Activated CD4-positive, alpha-beta T cell treated with anti-CD3 and anti-CD28 coated beads for 24 hours (primary cell): Measurements from ENCODE around the gene FGF18.

Experiments
- DNase-seq, 2 donors: peaks; one replicate each; pipeline ENCODE4 v3.0.0-alpha.2; 2020; ENCODE audit warnings: low read depth in 2 of 2

Gene FGF18

DNA sequence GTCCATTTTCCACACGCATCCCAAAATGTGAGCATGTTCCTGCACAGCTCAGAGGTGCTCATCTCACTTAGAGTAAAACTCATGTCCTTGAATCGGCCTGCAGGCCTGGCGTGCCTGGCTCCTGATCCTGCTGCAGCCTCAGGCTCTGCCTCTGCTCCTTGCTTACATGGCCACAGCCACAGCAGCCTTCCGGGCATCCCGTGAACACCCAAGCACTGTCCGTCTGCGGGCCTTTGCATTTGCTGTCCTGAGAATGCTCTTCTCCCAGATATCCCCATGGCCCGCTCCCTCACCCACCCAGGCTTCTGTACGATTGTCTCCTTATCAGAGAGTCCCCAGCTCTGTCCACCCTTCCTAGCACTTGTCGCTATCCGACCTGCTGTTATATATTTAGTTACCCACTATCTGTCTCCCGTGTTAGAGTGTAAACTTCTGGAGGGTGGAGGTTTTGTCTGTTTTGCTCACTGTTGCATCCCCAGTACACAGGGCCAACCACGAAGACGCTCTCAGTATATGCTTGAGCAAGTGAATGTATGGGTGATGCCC is 21.9 kb downstream of the FGF18 start:
- no peak for DNase-seq

DNA sequence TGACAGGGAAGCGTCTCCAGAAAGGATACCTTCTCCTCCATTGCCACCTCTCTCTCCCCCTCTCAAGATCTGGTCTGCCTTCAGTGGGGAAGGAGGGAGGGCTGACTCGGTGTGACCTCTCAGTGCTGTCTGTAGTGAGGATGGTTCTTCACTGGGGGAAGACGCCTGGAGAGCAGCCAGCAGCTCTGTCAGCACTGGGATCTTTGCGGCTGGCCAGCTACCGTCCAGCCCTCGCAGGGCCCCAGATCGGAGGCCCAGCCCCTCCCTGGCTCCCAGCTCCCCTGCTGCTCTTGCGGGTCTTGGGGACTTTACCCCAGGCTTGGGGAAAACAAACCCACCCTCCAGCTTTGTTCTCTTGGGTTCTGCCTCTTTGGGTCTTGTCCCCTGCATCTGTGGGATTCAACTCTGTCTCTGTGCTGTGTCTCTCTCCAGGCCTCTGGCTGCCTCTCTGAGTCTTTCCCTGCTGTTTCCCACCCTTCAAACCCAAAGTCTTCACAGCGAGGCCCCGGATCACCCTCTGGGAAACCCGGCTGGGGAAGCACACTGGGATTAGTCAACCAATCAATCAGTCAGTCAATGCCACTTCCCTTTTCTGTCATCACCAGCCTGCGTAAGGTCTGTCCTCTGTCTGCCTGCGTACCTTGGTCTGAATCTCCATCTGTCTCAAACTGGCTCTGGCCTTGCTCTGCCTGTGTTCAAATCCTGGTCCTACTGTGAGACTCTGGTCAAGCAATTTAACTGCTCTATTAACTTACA is 23.0 kb downstream of the FGF18 start:
- DNase-seq, result no peak

DNA sequence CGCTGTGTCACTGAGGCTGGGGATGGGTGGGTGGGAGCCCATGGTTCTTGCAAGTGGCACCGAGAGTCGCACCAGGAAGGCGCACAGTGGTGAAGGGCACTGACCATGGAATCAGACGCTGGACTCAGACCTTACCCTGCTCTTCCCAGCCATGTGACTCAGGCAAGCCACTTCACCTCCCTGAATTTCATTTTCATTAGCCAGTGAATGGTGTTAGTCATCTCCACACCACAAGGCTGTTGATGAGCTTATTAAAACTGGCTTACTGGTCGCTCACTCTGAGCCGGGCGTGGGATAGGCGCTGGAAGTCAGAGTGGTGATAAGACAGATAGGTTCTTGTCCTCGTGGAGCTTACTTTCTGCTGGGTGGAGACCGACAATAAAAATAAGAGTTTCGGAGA is 25.1 kb downstream of the FGF18 start:
- DNase-seq, result no peak

DNA sequence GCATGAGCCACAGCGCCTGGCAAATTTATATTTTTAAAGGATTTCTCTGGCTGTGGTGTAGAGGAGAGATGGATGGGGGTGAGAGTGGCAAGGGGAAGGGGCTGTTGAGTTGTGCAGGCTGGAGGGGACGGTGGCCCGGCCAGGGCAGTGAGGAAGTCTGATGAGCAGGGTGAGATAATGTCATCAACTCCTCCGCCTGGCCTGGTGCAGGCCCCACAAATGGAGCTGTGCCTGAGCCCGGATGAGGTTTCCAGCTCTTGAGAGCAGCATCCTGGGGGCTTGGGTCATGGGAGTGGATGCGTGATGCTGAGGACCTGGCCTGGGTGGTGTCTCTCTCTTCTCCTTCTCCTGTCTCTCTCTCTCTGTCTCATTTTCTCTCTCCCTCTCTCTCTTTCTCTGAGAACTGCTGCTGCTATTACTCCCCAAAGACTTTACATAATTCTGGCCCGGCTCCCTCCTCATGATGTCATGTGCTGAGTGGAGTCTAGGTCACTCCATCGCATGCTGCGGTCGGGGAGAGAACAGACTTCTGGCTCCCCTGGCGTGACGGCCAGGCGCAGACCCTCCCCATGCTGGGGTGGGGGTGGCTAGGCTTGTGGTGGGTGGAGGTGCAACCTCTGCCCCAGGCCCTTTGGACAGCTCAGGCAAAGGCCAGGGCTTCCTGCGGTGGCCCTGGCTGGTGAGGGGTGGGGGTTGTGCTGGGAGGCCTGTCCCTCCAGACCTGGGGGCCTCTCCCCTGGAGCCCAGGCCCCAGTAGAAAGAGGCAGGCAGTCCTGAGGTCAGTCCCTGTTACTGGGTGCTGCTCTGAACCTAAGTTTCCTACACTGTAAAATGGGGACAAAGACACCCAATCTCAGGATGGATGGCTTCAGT is 26.4 kb downstream of the FGF18 start:
- DNase-seq, result no peak

DNA sequence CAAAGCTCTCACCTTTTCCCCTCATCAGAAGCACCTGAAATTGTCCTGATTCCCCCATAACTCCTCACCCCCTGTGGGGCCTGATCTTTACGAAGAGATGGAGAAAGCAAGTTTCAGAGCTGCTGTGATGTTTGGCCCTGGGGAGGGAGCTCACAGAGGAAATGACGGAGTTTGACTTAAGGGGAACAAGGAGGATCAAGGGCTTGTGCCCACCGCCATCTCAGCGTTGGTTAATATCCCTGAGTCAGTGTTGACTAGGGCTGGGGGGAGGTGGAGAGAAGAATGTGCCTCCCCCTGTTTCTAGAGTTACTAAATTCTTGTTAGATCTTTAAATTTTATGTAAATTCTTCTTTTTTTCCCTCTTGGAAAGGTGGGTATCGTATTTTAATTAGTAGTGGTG is 27.8 kb downstream of the FGF18 start:
- DNase-seq, result no peak

DNA sequence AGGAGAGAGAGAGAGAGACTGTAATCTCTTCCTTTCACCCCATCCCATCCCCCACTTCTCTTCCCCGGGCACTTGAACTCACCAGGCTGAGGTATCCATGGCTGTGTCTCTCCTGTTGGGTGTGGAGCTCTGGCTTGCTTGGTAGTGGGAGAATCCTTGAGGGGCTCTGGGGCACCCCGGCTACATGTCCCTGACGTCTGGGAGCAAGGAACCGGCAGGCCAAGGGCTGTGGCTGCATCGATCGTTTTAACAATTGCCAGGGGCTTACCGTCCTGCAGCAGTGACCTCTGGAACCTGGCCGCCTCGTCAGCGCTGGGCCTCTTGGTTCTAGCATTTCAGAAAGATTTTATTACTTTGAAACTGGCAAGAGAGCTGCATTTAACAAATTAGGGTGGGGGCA is 30.0 kb downstream of the FGF18 start:
- DNase-seq, result no peak

DNA sequence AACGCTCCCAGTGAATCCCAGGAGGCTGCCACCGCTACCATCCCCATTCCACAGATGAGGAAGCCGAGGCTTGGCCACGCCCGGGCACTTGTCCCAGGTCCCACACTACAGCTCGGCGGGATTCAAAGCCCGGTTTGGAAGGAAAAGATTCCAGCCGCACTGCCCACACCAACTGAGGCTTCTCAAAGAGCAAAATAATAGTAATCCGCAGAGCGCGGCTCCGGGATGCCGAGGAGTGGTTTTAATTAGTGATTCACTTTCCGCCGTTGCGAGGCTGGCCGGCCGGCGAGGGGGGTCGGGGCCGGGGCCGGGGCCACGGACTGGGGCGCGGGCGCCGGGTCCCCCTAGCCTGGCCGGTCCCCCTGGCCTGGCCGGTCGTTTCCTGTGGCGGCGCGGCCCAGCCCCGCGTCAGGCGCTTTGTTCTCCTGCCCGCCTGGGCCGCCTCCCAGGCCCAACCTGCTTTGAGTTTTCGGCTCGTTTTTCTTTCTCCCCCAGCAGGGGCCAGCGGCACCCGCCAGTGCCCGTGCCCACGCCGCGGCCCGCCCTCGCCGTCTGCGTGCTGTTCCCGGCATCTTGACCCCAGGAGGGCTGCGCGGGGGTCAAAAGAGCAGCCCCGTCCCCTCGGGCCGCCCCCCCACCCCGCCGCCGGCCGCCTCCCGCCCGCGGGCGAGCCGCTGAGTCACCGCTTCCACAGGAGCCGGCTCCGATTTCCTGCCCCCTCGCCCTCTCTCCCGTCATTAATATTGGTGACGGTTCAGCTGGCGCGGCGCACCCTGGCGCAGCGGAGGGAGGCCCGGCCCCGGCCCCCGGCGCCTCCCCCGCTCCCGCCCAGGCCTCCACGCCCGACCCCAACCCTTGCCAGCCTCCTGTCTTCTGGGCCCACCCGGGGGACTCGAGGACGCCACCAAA is 31.2 kb downstream of the FGF18 start:
- peak; percentile 9 to 22 for DNase-seq

DNA sequence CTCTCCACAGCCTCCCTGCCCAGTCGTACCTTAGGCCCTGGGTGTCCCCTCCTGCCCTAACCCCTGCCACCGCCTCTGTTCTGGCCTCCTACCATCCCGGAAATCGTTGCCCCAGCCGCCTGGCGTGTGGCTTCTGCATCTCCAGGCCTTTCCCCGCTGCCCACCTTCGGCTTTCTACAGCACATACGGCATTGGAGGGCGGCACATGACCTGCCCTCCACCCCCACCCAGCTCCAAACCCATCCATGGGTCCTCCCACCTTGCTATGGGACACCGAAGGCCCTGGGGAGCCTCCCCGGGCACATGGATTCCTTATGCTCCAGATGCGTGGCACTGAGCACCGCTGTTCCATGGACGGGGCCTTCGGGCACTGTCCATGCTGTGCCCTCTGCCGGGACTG is 32.0 kb downstream of the FGF18 start:
- no peak for DNase-seq

DNA sequence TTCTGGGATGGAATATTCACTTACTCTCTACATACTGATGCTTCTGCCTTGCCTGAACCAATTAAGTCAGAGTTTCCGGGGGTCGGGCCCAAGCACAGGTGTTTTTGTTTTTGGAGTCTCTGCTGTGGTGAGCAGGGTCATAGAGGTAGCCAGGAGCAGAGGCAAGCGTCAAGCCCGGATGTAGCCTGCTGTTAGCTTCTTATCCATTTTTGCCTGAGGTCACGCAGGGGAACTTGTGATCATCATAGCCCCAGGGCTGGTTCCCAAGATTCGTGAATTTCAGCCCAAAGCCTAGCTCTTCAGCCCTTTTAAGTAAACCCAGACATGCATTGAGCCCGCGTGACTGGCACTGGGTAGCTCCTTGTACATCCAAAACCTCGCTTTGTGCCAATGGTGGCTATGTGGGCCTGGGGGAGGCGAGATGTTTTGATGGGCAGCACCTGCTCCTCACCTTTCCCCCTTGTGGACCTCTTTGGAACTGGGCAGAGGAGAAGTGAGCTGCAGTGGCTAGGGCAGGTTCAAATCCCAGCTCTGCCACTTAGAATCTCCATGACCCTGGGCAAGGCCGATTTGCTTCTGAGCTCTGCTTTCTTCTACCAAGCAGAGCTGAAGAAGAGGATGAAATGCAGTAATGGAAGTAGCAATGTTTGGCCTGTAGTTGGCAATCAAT is 33.7 kb downstream of the FGF18 start:
- no peak for DNase-seq

DNA sequence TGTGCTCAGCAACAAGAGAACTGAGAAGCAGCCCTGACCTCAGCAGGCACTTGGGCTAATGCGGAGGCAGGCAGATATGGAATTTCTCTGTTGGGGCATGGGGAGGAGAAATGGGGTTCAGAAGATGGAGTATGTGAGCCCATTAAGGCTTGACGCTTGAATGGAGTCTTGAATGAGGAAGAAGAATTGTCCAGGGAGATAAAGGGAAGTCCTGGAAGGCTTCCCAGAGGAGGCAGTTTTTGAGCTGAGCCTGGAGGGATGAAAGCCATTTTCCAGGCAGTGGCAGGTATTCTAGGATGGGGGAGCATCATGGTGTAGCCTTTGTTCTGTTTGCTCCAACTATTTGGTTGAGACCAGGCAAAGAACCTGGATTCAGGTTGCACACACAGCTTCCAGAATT is 34.5 kb downstream of the FGF18 start:
- DNase-seq, result no peak

DNA sequence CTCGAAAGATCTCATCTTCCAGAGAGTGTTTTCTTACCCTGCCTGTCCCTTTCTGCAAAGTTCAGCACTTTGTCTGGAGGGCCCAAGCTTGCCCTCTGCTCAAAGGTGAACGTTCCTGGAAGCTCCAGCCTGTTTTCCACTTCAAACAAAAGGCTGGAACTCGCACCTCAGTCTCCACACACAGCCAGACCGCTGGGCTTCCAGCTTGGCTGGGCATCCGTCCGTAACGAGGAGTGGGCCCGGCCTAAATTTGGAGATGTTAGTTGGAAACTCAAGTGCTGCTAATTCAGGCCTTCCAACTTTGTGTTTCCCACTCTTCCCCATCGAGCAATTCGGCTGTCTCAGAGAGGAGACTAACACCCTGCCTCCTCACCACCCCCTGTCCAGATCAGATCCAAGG is 35.1 kb downstream of the FGF18 start:
- no peak for DNase-seq

DNA sequence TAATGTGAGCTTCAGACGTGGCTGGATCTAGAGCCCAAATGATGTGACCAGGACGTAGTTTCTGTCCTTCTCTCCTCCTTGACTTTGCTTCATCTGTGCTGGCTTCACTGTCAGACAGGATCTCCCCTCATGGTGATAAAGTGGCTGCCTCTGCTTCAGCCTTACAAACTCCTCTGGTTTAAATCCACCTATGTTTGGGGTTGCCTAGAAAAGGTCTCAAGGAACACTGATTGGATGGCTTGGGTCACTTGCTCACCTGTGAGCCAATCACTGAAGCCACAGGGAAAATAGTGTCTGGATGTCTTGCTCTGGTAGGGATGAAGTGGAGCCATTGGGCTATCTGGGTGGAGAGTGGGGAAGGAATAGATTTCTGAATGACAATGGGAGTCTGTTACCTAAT is 36.1 kb downstream of the FGF18 start:
- DNase-seq, result no peak

DNA sequence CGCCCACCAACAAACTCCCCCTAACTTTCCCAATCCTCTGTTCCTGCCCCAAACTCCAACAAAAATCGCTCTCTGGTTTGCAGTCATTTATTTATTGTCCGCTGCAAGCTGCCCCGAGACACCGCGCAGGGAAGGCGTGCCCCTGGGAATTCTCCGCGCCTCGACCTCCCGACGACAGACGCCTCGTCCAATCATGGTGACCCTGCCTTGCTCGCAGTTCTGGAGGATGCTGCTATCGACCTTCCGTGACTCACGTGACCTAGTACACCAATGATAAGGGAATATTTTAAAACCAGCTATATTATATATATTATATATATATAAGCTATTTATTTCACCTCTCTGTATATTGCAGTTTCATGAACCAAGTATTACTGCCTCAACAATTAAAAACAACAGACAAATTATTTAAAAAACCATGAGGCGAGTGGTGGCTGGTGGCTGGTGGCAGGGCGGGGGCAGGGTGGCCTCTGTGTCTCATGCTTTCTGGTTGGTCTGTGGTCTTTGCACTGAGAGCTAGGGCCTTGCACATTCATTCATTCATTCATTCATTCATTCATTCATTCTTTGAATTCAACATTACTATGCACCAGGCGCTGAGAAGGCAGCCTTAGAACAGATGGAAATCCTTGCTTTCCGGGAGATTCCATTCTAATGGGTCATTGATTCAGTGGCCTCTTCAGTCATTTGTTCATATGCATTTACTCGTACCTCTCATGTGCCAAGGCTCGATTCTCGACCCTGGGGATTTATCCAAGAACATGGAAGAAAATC is 37.9 kb downstream of the FGF18 start:
- DNase-seq, result no peak

DNA sequence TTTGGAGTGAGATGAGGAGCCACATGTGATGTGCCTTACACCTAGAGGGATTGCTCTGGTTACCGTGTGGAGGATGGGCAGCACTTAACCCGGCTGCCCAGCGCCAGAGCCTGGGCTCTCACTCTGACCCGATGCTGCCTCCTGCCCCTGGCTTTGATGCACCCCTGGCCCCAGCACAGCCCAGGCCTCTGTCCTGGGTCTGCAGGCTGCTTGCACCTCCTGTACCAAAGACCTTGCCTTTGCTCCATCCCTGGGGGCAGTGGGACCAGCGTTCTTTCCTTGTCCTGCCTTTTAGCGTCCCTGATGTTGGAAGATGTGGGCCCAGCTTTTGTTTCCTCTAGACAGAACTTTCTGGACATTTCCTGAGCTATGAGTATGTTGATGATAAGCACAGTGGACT is 40.4 kb downstream of the FGF18 start:
- no peak for DNase-seq

DNA sequence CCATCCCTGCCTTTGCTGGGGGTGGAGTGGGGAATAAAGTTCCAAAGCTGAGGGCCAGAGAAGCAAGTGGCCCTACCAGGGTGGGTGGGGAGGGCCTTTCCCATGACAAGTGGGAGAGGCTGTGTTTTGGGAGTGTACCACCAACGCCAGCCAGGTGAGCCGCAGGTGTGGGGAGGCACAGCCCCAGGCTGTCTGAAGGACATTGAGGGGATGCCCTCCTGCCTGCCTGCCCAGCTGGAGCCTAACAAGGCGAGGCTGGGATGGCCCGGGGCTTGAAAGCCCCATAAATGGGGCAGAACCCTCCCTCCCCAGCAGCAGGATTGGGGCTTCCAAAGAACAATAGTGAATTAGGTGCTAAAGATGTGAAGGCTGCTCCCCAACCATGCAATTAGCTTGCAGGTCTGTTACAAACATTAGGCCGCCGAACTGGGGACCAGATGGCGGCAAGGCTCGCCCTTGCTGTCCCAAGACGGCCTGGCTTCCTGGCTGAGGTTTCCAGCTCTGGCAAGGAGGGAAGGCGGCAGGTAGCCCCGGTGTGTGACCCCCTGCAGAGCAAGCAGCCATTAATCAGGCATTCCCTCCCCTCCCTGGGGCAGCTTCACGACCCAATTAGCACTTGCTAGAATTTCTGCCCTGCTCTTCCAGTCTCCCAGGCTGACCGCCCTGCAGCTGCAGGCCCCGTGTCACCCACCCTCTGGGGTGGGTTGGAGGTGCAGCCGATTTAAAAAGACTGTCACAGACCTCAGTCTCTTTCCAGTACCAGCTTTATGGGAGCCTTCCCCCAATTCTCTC is 42.9 kb downstream of the FGF18 start:
- DNase-seq, result no peak

DNA sequence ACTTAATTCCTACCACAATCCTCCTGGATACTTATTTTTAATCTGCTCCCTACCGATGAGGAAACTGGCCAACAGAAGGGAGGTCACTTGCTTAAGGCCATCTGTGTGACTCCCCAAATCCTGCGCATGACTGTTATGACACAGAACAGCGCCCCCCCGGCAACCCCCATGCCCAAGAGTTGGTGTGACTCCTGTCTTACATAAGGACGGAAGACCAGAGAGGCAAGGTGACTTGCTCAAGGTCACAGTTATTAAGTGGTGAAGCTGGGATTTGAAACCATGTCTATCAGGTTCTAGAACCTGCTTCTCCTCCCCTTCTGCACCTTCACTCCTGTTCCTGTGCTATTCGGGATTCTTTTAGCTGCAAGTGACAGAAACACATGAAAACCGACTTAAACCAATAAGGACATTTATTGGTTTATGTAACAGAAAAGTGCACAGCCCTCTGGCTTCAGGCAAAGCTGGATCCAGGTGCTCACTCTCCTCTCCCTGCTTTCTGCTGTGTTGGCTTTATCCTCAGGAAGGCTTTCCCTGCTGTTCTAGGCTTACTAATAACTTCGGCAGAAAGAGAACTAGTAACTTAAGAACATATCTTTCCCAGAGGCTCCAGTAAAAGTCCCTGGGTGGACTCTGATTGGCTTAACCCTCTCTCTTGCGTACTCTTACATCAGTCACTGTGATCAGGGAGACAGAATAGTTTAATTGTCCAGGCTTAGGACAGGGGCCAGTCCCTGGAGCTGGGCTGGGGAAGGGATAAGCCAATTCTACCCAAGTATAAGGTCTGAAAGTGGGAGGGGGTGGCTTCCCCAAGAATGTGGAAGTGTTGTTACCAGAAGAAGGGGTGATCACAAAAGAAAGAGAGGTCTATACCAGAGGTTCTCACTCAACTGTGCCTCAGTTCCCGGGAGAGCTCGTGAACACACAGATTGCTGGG is 43.7 kb downstream of the FGF18 start:
- no peak for DNase-seq

DNA sequence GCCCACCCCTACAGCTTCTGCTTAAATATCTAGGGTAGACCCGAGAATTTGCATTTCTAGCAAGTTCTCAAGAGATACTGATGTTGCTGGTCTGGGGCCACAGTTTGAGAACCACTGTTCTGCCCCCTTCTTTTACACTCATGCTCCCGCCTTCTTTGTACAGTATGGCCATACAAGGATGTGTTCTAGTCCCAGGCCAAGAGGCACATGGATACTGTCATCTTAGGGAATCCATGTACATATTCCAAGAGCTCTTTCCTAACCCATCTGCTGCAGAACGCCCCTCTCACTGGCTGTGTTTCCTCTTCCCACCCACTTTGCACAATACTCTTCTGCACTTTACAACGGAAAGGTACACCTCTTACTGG is 44.4 kb downstream of the FGF18 start:
- no peak for DNase-seq

DNA sequence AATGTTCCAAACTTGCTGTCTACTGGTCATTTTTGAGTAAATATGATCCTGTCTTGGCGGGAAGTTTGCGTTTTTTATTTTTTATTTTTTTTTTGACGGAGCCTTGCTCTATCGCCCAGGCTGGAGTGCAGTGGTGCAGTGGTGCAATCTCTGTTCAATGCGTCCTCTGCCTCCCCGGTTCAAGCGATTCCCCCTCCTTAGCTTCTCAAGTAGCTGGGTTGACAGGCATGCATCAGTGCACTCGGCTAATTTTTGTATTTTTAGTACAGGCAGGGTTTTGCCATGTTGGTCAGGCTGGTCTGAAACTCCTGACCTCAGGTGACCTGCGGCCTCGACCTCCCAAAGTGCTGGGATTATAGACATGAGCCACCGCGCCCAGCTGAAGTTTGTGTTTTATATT is 45.4 kb downstream of the FGF18 start:
- no peak for DNase-seq

DNA sequence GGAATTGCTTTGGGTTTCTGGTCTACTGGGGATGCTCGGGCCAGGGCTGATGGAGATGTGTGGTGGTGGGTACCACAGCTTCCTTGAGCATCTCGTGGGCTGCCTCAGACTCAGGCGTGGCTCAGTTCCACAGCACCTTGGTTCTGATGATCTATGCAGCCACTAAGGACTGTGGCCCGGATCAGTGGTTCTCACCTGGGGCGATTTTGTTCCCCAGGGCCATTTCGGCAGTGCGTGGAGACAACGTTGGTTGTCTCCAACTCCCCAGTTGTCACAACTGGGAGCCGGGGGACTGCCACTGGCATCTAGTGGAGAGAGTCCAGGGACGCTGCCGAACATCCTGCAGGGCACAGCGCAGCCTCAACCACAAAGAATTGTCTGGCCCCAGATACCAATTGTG is 47.7 kb downstream of the FGF18 start:
- no peak for DNase-seq
